Mucosa of rectum (tissue), 2 donors: Measurements from ENCODE around the gene TPSB2.

ENCODE experiments used
- H3K27ac ChIP-seq, 2 donors: one replicate each; pipeline ENCODE4 v1.7.0; 2013; ENCODE audit warnings: inconsistent platforms in 2 of 2, low read depth in 2 of 2, low read length in 2 of 2
- H3K27me3 ChIP-seq, 2 donors: one replicate each; pipeline ENCODE4 v1.7.0; 2013; ENCODE audit warnings: low read length in 2 of 2; ENCODE audit not compliant: control insufficient read depth in 2 of 2, insufficient read depth in 2 of 2
- H3K36me3 ChIP-seq, 2 donors: one replicate each; pipeline ENCODE4 v1.7.0; 2013; ENCODE audit warnings: low read length in 2 of 2; ENCODE audit not compliant: control insufficient read depth in 2 of 2, insufficient read depth in 2 of 2
- H3K4me1 ChIP-seq, 2 donors: one replicate each; pipeline ENCODE4 v1.7.0; 2013; ENCODE audit warnings: low read length in 2 of 2, mild to moderate bottlenecking in 1 of 2; ENCODE audit not compliant: control insufficient read depth in 2 of 2, insufficient read depth in 2 of 2
- H3K4me3 ChIP-seq, 2 donors: one replicate each; pipeline ENCODE4 v1.7.0; 2013; ENCODE audit warnings: low read length in 2 of 2
- H3K9ac ChIP-seq, 2 donors: one replicate each; pipeline ENCODE4 v1.7.0; 2013; ENCODE audit warnings: low read length in 2 of 2, low read depth in 1 of 2, mild to moderate bottlenecking in 1 of 2
- H3K9me3 ChIP-seq, 2 donors: one replicate each; pipeline ENCODE4 v1.7.0; 2013; ENCODE audit warnings: low read length in 2 of 2; ENCODE audit not compliant: control insufficient read depth in 2 of 2
- donor health status: healthy.
- donor health status: Normal muscosa, but diverticular disease.

TPSB2 gene

DNA sequence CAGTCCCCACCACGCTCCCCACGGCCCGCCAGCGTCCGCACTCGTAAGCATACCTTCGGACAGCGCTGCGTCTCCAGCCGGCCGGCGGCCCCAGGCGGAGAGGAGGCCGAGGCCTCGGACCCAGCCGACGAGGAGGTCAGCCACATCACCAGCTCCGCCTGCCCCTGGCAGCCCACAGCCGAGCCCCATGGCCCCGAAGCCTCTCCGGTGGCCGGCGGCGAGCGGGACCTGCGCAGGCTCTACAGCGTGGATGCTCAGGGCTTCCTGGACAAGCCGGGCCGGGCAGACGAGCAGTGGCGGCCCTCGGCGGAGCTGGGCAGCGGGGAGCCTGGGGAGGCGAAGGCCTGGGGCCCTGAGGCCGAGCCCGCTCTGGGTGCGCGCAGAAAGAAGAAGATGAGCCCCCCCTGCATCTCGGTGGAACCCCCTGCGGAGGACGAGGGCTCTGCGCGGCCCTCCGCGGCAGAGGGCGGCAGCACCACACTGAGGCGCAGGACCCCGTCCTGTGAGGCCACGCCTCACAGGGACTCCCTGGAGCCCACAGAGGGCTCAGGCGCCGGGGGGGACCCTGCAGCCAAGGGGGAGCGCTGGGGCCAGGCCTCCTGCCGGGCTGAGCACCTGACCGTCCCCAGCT lies 9.8 kb downstream of the TPSB2 start:
- no peaks in the 10 kb centered on the region for H3K9me3 ChIP-seq
- H3K36me3 ChIP-seq: peaks cover 0 to 4% of the 10 kb centered on the region in 2 donors
- H3K4me1 ChIP-seq: no peaks in the 10 kb centered on the region
- no peak overlapping the region for H3K9ac ChIP-seq
- H3K27ac ChIP-seq: no peak overlapping the region
- H3K4me3 ChIP-seq: no peak overlapping the region
- H3K27me3 ChIP-seq: no peaks in the 10 kb centered on the region

DNA sequence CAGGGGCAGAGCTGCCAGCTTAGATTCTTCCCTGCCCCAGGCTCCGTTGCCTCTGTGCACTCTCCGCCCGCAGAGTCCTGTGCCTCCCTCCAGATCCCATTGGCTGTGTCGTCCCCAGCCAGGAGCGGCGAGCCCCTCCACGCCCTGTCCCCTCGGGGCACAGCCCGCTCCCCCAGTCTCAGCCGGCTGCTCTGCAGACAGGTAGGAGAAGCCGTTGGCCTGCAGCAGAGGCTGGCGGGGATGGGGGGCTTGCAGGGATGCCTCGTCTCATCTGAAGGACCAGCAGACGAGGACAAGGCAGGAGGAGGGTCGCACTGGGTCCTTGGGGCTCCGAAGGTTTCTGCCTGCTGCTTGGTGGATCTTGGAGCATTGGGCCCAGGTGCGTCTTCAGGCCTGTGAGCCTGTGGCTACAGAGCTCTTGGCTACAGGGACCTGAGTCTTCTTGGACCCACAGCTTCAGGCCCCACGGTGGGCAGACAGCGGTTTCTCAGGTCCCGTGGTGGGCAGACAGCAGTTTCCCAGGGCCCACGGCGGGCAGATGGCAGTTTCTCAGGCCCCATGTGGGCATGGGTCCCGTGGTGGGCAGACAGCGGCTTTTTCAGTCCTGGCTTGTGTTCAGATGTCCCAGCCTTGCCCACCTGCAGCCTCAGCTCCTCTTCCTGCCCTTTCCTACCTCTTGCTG lies 10.9 kb downstream of the TPSB2 start:
- no peak overlapping the region for H3K27ac ChIP-seq
- no peaks in the 10 kb centered on the region for H3K9me3 ChIP-seq
- no peaks in the 10 kb centered on the region for H3K27me3 ChIP-seq
- no peak overlapping the region for H3K9ac ChIP-seq
- H3K36me3 ChIP-seq: peaks cover 0 to 4% of the 10 kb centered on the region in 2 donors
- no peaks in the 10 kb centered on the region for H3K4me1 ChIP-seq
- H3K4me3 ChIP-seq: no peak overlapping the region

GRCh38 chr16:1218061-1218929 lies 11.7 kb downstream of the TPSB2 start:
- Histone ChIP-seq H3K36me3 (peaks cover 0 to 4% of the 10 kb centered on the region in 2 donors), H3K27me3 (no peaks in the 10 kb centered on the region), H3K9ac (no peak overlapping the region)

GRCh38 chr16:1217526-1217925 lies 12.5 kb downstream of the TPSB2 start:
- Histone ChIP-seq H3K4me1 (no peaks in the 10 kb centered on the region), H3K4me3 (no peak overlapping the region), H3K27me3 (no peaks in the 10 kb centered on the region), H3K27ac (no peak overlapping the region), H3K9me3 (no peaks in the 10 kb centered on the region), H3K9ac (no peak overlapping the region), H3K36me3 (no peaks in the 10 kb centered on the region)

More at GRCh38 chr16:1218061-1218929, 11.7 kb downstream of the TPSB2 start:
- no peak overlapping the region for H3K27ac ChIP-seq
- no peak overlapping the region for H3K4me3 ChIP-seq
- H3K9me3 ChIP-seq: no peaks in the 10 kb centered on the region
- no peaks in the 10 kb centered on the region for H3K4me1 ChIP-seq

DNA sequence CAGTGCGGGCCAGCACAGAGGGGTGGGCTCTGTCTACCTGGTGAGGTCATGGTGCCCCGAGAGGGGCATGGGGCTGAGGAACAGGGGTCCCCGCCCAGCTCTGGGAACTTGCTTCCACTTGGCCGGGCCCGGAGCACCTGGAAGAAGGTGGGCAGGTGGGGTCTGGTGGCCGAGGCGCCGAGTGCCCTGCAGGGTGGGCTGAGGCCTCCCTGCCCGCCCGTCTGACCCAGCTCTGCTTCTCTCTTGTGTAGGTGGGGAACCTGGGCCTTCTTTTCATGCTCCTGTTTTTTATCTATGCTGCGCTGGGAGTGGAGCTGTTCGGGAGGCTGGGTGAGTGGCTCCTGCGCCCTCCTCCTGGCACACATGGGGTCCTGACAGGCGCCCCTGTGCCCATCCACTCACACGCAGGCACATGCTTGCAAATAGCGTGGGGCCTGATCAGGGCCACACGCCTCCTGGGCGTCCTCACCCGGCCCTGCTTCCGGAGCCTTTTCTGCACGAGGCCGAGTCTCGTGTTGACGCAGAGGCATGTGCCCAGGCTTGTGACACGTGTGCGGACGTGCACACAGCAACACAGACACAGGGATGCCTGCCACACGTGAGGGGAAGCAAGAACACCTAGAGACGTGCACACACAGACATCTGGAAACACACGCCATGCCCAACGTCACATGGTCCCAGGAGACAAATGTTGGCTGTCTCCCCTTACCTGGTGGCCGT lies 13.1 kb downstream of the TPSB2 start:
- H3K9me3 ChIP-seq: no peaks in the 10 kb centered on the region
- H3K4me1 ChIP-seq: no peaks in the 10 kb centered on the region
- H3K36me3 ChIP-seq: no peaks in the 10 kb centered on the region
- no peak overlapping the region for H3K9ac ChIP-seq
- H3K27ac ChIP-seq: no peak overlapping the region
- H3K4me3 ChIP-seq: no peak overlapping the region
- no peaks in the 10 kb centered on the region for H3K27me3 ChIP-seq

- H3K9ac ChIP-seq: no peak overlapping the region
- H3K4me3 ChIP-seq: no peak overlapping the region
- H3K9me3 ChIP-seq: no peaks in the 10 kb centered on the region
- no peaks in the 10 kb centered on the region for H3K4me1 ChIP-seq
- H3K36me3 ChIP-seq: no peaks in the 10 kb centered on the region
- no peak overlapping the region for H3K27ac ChIP-seq
- no peaks in the 10 kb centered on the region for H3K27me3 ChIP-seq
Observed at GRCh38 chr16:1216296-1216619, 13.7 kb downstream of the TPSB2 start.

- H3K9me3 ChIP-seq: no peaks in the 10 kb centered on the region
- no peak overlapping the region for H3K9ac ChIP-seq
- H3K4me1 ChIP-seq: no peaks in the 10 kb centered on the region
- H3K27me3 ChIP-seq: no peaks in the 10 kb centered on the region
- no peaks in the 10 kb centered on the region for H3K36me3 ChIP-seq
- H3K4me3 ChIP-seq: no peak overlapping the region
- H3K27ac ChIP-seq: no peak overlapping the region
Observed at GRCh38 chr16:1215574-1216295, 14.2 kb downstream of the TPSB2 start.

- Histone ChIP-seq H3K27ac (no peak overlapping the region), H3K27me3 (no peaks in the 10 kb centered on the region), H3K36me3 (no peaks in the 10 kb centered on the region), H3K4me3 (no peak overlapping the region), H3K9me3 (no peaks in the 10 kb centered on the region), H3K9ac (no peak overlapping the region), H3K4me1 (no peaks in the 10 kb centered on the region)
Observed at GRCh38 chr16:1214719-1215118, 15.3 kb downstream of the TPSB2 start.

DNA sequence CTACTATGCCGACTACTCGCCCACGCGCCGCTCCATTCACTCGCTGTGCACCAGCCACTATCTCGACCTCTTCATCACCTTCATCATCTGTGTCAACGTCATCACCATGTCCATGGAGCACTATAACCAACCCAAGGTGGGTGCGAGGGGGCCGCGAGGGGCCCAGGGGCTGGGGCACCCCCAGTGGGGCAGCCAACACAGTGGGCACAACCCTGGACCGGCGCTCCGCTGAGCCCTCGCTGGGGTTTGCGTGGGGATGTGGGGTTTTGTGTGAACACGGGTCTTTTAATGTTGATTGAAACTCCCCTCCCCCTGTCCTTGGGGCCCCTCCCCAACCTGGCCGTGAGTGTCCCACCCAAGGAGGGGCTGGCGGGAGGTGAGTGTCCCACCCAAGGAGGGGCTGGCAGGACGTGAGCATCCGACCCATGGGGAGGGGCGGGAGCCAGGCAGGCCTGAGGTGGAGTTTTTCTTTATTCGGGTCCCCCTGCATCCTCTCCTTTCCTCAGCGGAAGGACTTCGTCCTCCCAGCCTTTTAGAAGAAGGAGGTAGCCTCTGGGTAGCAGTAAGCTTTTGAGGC lies 16.1 kb downstream of the TPSB2 start:
- Histone ChIP-seq H3K4me1 (no peaks in the 10 kb centered on the region), H3K9ac (no peak overlapping the region), H3K4me3 (no peak overlapping the region), H3K9me3 (no peaks in the 10 kb centered on the region), H3K36me3 (no peaks in the 10 kb centered on the region), H3K27ac (no peak overlapping the region), H3K27me3 (no peaks in the 10 kb centered on the region)
